HepG2 (cell line): ENCODE results near the gene CTDSP1. TPM values are rescaled to one million over a fixed set of nuclear protein-coding genes. Genes with fewer than 3 reads are reported as not detected.
A peak's percentile ranks its signal among the peaks of the same experiment; 100 is the strongest.

Experiments used
- CEBPB ChIP-seq: IDR thresholded peaks from 2 replicates; pipeline ENCODE4 v1.6.1; 2011; ENCODE audit warnings: low read depth, low read length, improper control_type of control experiment, borderline replicate concordance
- ELF3 ChIP-seq: IDR thresholded peaks from 2 replicates; pipeline ENCODE4 v1.6.1; 2016; ENCODE audit warnings: missing genetic modification reagents, missing compliant biosample characterization
- GABPA ChIP-seq, 2 experiments: IDR thresholded peaks; 2 replicates each; pipeline ENCODE4 v1.6.1; 2011 to 2016; ENCODE audit warnings: low read depth in 2 of 2, low read length in 1 of 2, missing biosample characterization in 1 of 2, missing genetic modification characterization in 1 of 2
- GTF3A ChIP-seq: sonication (generic); formaldehyde crosslinking; conservative IDR thresholded peaks from 2 replicates; pipeline ENCODE4 v1.4.0; 2020; ENCODE audit warnings: mild to moderate bottlenecking, missing genetic modification reagents
- HNF1B ChIP-seq: sonication (generic); formaldehyde crosslinking; IDR thresholded peaks from 2 replicates; pipeline ENCODE4 v1.5.1; 2020; ENCODE audit warnings: mild to moderate bottlenecking, moderate library complexity, missing genetic modification reagents
- KLF12 ChIP-seq: sonication (generic); formaldehyde crosslinking; IDR thresholded peaks from 2 replicates; pipeline ENCODE4 v1.4.0; 2020; ENCODE audit warnings: missing genetic modification reagents, borderline replicate concordance
- MED13 ChIP-seq: sonication (generic); formaldehyde crosslinking; IDR thresholded peaks from 2 replicates; pipeline ENCODE4 v1.5.0; 2020; ENCODE audit warnings: missing genetic modification reagents
- NCOA2 ChIP-seq: sonication (generic); formaldehyde crosslinking; IDR thresholded peaks from 2 replicates; pipeline ENCODE4 v1.8.0; 2022; ENCODE audit warnings: inconsistent platforms
- NFE2 ChIP-seq: sonication (generic); formaldehyde crosslinking; IDR thresholded peaks from 2 replicates; pipeline ENCODE4 v1.4.0; 2020; ENCODE audit warnings: missing genetic modification reagents
- TP53 ChIP-seq: sonication (generic); formaldehyde crosslinking; conservative IDR thresholded peaks from 2 replicates; pipeline ENCODE4 v1.4.0; 2020; ENCODE audit warnings: missing genetic modification reagents
- ZBTB7B ChIP-seq: sonication (generic); formaldehyde crosslinking; IDR thresholded peaks from 2 replicates; pipeline ENCODE4 v1.4.0; 2020; ENCODE audit warnings: missing genetic modification reagents
- ZEB1 ChIP-seq: IDR thresholded peaks from 2 replicates; pipeline ENCODE4 v1.6.1; 2012; ENCODE audit warnings: mild to moderate bottlenecking, low read depth, inconsistent platforms; ENCODE audit not compliant: insufficient replicate concordance
- ZNF44 ChIP-seq: sonication (generic); formaldehyde crosslinking; IDR thresholded peaks from 2 replicates; pipeline ENCODE4 v1.5.1; 2020; ENCODE audit warnings: mild to moderate bottlenecking, missing genetic modification reagents
- ZNF75D ChIP-seq: sonication (generic); formaldehyde crosslinking; IDR thresholded peaks from 2 replicates; pipeline ENCODE4 v1.8.1; 2023; ENCODE audit warnings: missing genetic modification reagents, mild to moderate bottlenecking, borderline replicate concordance
- polyA plus RNA-seq, 8 experiments: library from polyadenylated mRNA; depleted of rRNA in 3 of 8; stranded (reverse) in 7 of 8; unstranded in 1 of 8; fragments of >200 nt; fragmentation: Illumina TruSeq in 4 of 8; extraction: Trizol in 4 of 8; gene quantifications; 2 replicates each; pipeline versions ENCODE4 v1.2.1 to v1.2.3, GENCODE V29; 2011 to 2016; ENCODE audit warnings: low read depth in 4 of 8, missing spikeins in 1 of 8, mixed read lengths in 1 of 8; ENCODE audit not compliant: insufficient read depth in 1 of 8
- total RNA-seq, 5 experiments: library from RNA; depleted of rRNA; stranded (reverse); fragments of >200 nt; fragmentation: Illumina TruSeq; extraction: Trizol; gene quantifications; 2 replicates each; pipeline ENCODE4 v1.2.3, GENCODE V29; 2016; ENCODE audit warnings: low read depth in 1 of 5
- TF ChIP-seq, protein P1 (sequence below): sonication (generic); formaldehyde crosslinking; IDR thresholded peaks from 2 replicates; pipeline ENCODE4 v1.4.0; 2020; ENCODE audit warnings: missing genetic modification reagents, mild to moderate bottlenecking, borderline replicate concordance
- TF ChIP-seq, protein P2 (sequence below): IDR thresholded peaks from 2 replicates; pipeline ENCODE4 v1.6.1; 2012; ENCODE audit warnings: low read length, improper control_type of control experiment

Gene CTDSP1
- total and polyA plus RNA-seq, 2 of the 13 experiments (the other 11 are each of a cell fraction or from before 2014, with no cell fraction given): 91.0 to 268 TPM

DNA sequence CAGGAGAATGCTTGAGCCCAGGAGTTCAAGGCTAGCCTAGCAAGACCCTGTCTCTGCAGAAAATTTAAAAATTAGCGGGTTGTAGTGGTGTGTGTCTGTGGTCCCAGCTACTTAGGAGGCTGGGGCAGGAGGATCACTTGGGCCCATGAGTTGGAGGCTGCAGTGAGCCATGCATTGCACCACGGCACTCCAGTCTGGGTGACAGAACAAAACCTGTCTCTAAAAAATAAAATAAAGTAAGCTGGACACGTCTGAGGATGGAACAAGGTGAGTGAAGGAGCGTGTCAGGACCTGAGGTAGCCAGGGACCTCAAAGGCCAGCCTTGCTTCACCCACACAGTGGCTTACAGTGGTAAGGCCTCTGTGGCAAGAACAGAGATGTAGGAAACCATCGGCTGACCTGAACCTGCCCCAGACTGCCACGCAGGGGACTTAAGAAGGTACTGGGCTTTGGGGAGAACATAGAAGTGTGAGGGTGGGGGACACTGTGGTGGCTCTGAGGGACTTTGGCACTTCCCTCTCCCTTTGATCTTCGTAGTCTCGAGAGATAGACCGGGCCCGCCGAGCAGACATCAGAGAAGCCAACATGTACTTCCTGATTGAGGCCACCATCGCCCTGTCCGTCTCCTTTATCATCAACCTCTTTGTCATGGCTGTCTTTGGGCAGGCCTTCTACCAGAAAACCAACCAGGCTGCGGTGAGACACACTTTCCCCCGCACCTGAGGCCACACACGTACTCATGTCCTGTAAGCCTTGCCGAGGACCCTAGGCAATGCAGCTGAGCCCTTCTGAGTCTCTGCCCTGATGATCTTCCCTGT is 10.1 kb upstream of the CTDSP1 start (continued):
- TF ChIP-seq, protein P1, sequence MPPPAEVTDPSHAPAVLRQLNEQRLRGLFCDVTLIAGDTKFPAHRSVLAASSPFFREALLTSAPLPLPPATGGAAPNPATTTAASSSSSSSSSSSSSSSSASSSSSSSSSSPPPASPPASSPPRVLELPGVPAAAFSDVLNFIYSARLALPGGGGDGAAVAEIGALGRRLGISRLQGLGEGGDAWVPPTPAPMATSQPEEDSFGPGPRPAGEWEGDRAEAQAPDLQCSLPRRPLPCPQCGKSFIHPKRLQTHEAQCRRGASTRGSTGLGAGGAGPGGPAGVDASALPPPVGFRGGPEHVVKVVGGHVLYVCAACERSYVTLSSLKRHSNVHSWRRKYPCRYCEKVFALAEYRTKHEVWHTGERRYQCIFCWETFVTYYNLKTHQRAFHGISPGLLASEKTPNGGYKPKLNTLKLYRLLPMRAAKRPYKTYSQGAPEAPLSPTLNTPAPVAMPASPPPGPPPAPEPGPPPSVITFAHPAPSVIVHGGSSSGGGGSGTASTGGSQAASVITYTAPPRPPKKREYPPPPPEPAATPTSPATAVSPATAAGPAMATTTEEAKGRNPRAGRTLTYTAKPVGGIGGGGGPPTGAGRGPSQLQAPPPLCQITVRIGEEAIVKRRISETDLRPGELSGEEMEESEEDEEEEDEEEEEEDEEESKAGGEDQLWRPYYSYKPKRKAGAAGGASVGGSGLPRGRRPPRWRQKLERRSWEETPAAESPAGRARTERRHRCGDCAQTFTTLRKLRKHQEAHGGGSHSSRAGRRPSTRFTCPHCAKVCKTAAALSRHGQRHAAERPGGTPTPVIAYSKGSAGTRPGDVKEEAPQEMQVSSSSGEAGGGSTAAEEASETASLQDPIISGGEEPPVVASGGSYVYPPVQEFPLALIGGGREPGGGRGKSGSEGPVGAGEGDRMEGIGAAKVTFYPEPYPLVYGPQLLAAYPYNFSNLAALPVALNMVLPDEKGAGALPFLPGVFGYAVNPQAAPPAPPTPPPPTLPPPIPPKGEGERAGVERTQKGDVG (CRISPR knock-in tag): 0 out of 2 replicates have a peak, but pooled peaks have one; percentile 37
- TF ChIP-seq ZNF44 (CRISPR knock-in tag): 0 out of 2 replicates have a peak, but pooled peaks have one; percentile 60
- TF ChIP-seq HNF1B (CRISPR knock-in tag): no peak
- TF ChIP-seq ZNF75D (CRISPR knock-in tag): no peak
- TF ChIP-seq ZBTB7B (CRISPR knock-in tag): no peak
- TF ChIP-seq GTF3A: no peak
- no peak for TF ChIP-seq TP53 (CRISPR knock-in tag)
- no peak for TF ChIP-seq NFE2 (CRISPR knock-in tag)
- no peak for TF ChIP-seq GABPA (IDR thresholded peaks at IDR 0.05; ENCODE audit: low read depth, low read length)
- 0 out of 2 replicates have a peak, but pooled peaks have one; percentile 37 for TF ChIP-seq GABPA (CRISPR knock-in tag; IDR thresholded peaks at IDR 0.05; ENCODE audit: low read depth)
- TF ChIP-seq MED13 (CRISPR knock-in tag): no peak
- no peak for TF ChIP-seq ZEB1
- TF ChIP-seq NCOA2 (CRISPR knock-in tag): 0 out of 2 replicates have a peak, but pooled peaks have one; percentile 22
- TF ChIP-seq ELF3 (CRISPR knock-in tag): peak; percentile 94
- TF ChIP-seq KLF12: no peak
- peak; percentile 32; the same call in 1 of the 2 replicates for TF ChIP-seq CEBPB
- TF ChIP-seq, protein P2, sequence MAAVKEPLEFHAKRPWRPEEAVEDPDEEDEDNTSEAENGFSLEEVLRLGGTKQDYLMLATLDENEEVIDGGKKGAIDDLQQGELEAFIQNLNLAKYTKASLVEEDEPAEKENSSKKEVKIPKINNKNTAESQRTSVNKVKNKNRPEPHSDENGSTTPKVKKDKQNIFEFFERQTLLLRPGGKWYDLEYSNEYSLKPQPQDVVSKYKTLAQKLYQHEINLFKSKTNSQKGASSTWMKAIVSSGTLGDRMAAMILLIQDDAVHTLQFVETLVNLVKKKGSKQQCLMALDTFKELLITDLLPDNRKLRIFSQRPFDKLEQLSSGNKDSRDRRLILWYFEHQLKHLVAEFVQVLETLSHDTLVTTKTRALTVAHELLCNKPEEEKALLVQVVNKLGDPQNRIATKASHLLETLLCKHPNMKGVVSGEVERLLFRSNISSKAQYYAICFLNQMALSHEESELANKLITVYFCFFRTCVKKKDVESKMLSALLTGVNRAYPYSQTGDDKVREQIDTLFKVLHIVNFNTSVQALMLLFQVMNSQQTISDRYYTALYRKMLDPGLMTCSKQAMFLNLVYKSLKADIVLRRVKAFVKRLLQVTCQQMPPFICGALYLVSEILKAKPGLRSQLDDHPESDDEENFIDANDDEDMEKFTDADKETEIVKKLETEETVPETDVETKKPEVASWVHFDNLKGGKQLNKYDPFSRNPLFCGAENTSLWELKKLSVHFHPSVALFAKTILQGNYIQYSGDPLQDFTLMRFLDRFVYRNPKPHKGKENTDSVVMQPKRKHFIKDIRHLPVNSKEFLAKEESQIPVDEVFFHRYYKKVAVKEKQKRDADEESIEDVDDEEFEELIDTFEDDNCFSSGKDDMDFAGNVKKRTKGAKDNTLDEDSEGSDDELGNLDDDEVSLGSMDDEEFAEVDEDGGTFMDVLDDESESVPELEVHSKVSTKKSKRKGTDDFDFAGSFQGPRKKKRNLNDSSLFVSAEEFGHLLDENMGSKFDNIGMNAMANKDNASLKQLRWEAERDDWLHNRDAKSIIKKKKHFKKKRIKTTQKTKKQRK: no peak
